HUES64 (cell line): Measurements from ENCODE around the gene CNKSR3.

Source experiments
- H3K27ac ChIP-seq: 2 replicates; pipeline ENCODE4 v1.7.0; 2013; ENCODE audit warnings: low read depth, low read length, inconsistent platforms
- H3K27me3 ChIP-seq: 2 replicates; pipeline ENCODE4 v1.6.1; 2013; ENCODE audit warnings: mild to moderate bottlenecking, low read length; ENCODE audit not compliant: insufficient read depth
- H3K36me3 ChIP-seq: 2 replicates; pipeline ENCODE4 v1.6.1; 2013; ENCODE audit warnings: mild to moderate bottlenecking, low read length; ENCODE audit not compliant: insufficient read depth
- H3K4me1 ChIP-seq: 2 replicates; pipeline ENCODE4 v1.6.1; 2013; ENCODE audit warnings: mild to moderate bottlenecking, low read length, moderate library complexity; ENCODE audit not compliant: insufficient read depth
- H3K4me3 ChIP-seq: 2 replicates; pipeline ENCODE4 v1.5.1; 2013; ENCODE audit warnings: mild to moderate bottlenecking, low read length, moderate library complexity
- H3K9ac ChIP-seq: 2 replicates; pipeline ENCODE4 v1.6.1; 2013; ENCODE audit warnings: mild to moderate bottlenecking, low read depth, low read length
- H3K9me3 ChIP-seq: 2 replicates; pipeline ENCODE4 v1.6.1; 2013; ENCODE audit warnings: low read depth, low read length; ENCODE audit not compliant: insufficient read depth
- WGBS: fragments of 150-250, 120-280 bp; methylation state at CpG from one replicate; pipeline ENCODE4 v1.1.7; 2013; ENCODE audit warnings: missing lambda C conversion rate; 5-methylcytosine and 5-hydroxymethylcytosine counted together

The CNKSR3 gene

DNA sequence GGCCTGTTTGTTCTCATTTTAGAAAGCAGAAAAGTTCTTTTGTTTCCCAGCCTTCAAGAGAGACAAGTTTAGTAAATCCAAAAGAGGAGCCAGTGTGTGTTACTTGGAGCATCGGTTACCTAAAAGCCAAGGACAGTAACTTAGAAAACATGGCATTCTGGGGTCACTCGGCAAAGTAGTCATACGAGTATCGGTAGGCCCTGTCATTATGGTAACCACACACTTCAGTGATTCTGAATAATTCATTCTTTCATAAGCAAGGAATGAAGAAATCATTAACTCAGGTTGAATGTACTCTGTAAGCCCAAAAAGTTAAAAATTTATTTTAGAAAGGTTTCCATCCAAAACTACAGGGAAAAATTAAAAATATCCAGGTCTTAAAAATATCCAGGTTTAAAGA is 34.0 kb downstream of the CNKSR3 start:
- Histone ChIP-seq H3K27ac (no peak overlapping the region), H3K27me3 (no peaks in the 10 kb centered on the region), H3K36me3 (no peaks in the 10 kb centered on the region), H3K9me3 (no peaks in the 10 kb centered on the region), H3K4me1 (peaks cover 8% of the 10 kb centered on the region; the same call in 1 of the 2 replicates), H3K4me3 (no peak overlapping the region), H3K9ac (no peak overlapping the region)
- 98% methylated on average over 4 of the region's 4 CpGs for WGBS

- no peak overlapping the region for H3K9ac ChIP-seq
- H3K4me3 ChIP-seq: no peak overlapping the region
- H3K27me3 ChIP-seq: no peaks in the 10 kb centered on the region
- no peak overlapping the region for H3K27ac ChIP-seq
- whole genome bisulfite sequencing: 94% methylated on average over 11 of the region's 12 CpGs
- H3K4me1 ChIP-seq: peaks cover 8% of the 10 kb centered on the region; the same call in 1 of the 2 replicates
- H3K36me3 ChIP-seq: no peaks in the 10 kb centered on the region
- H3K9me3 ChIP-seq: peaks cover 8% of the 10 kb centered on the region
Observed at GRCh38 chr6:154474648-154475428, 35.6 kb downstream of the CNKSR3 start.

GRCh38 chr6:154473324-154473723 is 37.2 kb downstream of the CNKSR3 start:
- Histone ChIP-seq H3K27ac (no peak overlapping the region), H3K27me3 (no peaks in the 10 kb centered on the region), H3K36me3 (no peaks in the 10 kb centered on the region), H3K4me3 (no peak overlapping the region), H3K9me3 (peaks cover 8% of the 10 kb centered on the region), H3K4me1 (0 out of 2 replicates have a peak, but pooled peaks cover 2% of the 10 kb centered on the region), H3K9ac (no peak overlapping the region)
- 95% methylated on average over 9 of the region's 9 CpGs for WGBS

- H3K27ac ChIP-seq: no peak overlapping the region
- no peak overlapping the region for H3K4me3 ChIP-seq
- H3K9ac ChIP-seq: no peak overlapping the region
- no peaks in the 10 kb centered on the region for H3K27me3 ChIP-seq
- no peaks in the 10 kb centered on the region for H3K4me1 ChIP-seq
- no peaks in the 10 kb centered on the region for H3K36me3 ChIP-seq
- peaks cover 8% of the 10 kb centered on the region for H3K9me3 ChIP-seq
- 91% methylated on average over 6 of the region's 6 CpGs for whole genome bisulfite sequencing
Observed at GRCh38 chr6:154471609-154472362, 38.7 kb downstream of the CNKSR3 start.

- Histone ChIP-seq H3K4me1 (no peaks in the 10 kb centered on the region), H3K9ac (no peak overlapping the region), H3K36me3 (no peaks in the 10 kb centered on the region), H3K27me3 (no peaks in the 10 kb centered on the region), H3K9me3 (peaks cover 8% of the 10 kb centered on the region), H3K27ac (no peak overlapping the region), H3K4me3 (no peak overlapping the region)
- 92% methylated on average over 3 of the region's 4 CpGs for WGBS
Observed at GRCh38 chr6:154469306-154469935, 41.1 kb downstream of the CNKSR3 start.

- peaks cover 4% of the 10 kb centered on the region; the same call in 1 of the 2 replicates for H3K4me1 ChIP-seq
- no peak overlapping the region for H3K27ac ChIP-seq
- H3K9ac ChIP-seq: no peak overlapping the region
- no peak overlapping the region for H3K4me3 ChIP-seq
- WGBS: 100% methylated on average over 2 of the region's 3 CpGs
- no peaks in the 10 kb centered on the region for H3K27me3 ChIP-seq
- H3K9me3 ChIP-seq: peaks cover 8% of the 10 kb centered on the region
- no peaks in the 10 kb centered on the region for H3K36me3 ChIP-seq
Observed at GRCh38 chr6:154468760-154469159, 41.7 kb downstream of the CNKSR3 start.

DNA sequence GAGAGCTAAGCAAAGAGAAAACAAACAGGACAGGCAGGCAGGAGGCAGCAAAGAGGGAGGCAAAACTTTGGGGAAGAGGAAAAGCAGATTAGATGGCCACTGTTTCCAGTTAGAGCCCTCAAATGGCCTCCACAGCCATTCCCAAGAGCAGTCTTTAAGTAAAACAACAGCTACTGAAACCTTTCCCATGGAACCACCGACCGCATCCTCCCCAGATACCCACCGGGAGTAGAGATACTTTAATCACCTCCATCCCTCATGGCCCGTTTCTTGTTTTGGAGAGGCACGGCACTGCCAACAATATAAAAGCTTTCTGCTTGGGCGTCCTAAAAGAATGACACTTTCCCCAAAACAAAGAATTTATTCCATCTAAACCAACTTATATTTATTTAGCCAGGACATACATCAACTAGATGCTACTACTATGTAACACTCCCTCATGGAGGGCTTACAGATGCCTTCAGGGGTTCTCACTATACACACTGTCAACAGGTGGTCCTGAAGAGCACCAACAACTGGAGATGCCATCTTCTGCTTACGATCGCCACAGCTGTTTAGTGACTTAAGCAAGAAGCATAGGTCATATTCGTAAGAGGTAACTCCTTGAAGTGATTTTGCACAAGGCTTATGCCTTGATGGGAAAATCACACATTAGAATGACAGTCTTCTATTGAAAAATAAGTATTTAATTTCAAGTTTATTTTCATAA is 43.4 kb downstream of the CNKSR3 start:
- peaks cover 4% of the 10 kb centered on the region; the same call in 1 of the 2 replicates for H3K4me1 ChIP-seq
- no peak overlapping the region for H3K9ac ChIP-seq
- no peak overlapping the region for H3K4me3 ChIP-seq
- H3K27me3 ChIP-seq: no peaks in the 10 kb centered on the region
- WGBS: 96% methylated on average over 9 of the region's 9 CpGs
- no peaks in the 10 kb centered on the region for H3K36me3 ChIP-seq
- no peak overlapping the region for H3K27ac ChIP-seq
- peaks cover 8% of the 10 kb centered on the region for H3K9me3 ChIP-seq

DNA sequence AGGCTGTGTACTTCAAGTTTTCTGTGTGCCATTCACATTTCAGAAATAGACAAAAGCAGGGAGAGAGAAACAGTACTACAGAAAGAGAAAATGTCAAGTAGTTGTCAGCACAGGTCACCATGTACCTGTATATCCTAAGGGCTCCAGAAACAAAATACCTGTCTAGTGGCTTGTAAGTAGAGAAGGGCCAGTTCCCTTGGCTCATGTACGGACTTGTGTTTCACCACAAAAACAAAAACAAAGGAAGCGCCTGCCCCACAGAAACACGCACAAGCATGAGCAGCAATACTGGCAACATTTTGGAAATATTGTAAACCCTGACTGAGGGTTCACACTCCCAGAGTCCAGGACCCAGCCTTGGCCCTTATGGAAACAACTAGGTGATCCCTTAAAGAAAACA is 44.3 kb downstream of the CNKSR3 start:
- H3K9me3 ChIP-seq: peaks cover 8% of the 10 kb centered on the region
- no peak overlapping the region for H3K9ac ChIP-seq
- no peak overlapping the region for H3K4me3 ChIP-seq
- WGBS: 94% methylated on average over 3 of the region's 3 CpGs
- peaks cover 4% of the 10 kb centered on the region; the same call in 1 of the 2 replicates for H3K4me1 ChIP-seq
- H3K27me3 ChIP-seq: no peaks in the 10 kb centered on the region
- no peak overlapping the region for H3K27ac ChIP-seq
- H3K36me3 ChIP-seq: no peaks in the 10 kb centered on the region

GRCh38 chr6:154463573-154464419 is 46.7 kb downstream of the CNKSR3 start:
- H3K27me3 ChIP-seq: no peaks in the 10 kb centered on the region
- 87% methylated on average over 7 of the region's 7 CpGs for WGBS
- H3K36me3 ChIP-seq: no peaks in the 10 kb centered on the region
- no peaks in the 10 kb centered on the region for H3K9me3 ChIP-seq
- no peak overlapping the region for H3K4me3 ChIP-seq
- no peak overlapping the region for H3K27ac ChIP-seq
- no peak overlapping the region for H3K9ac ChIP-seq
- peaks cover 22% of the 10 kb centered on the region for H3K4me1 ChIP-seq

GRCh38 chr6:154462425-154462824 is 48.1 kb downstream of the CNKSR3 start:
- no peak overlapping the region for H3K4me3 ChIP-seq
- no peaks in the 10 kb centered on the region for H3K36me3 ChIP-seq
- H3K27ac ChIP-seq: no peak overlapping the region
- no peaks in the 10 kb centered on the region for H3K27me3 ChIP-seq
- no peak overlapping the region for H3K9ac ChIP-seq
- WGBS: 87% methylated on average over 5 of the region's 5 CpGs
- peaks cover 33% of the 10 kb centered on the region for H3K4me1 ChIP-seq
- H3K9me3 ChIP-seq: no peaks in the 10 kb centered on the region
